ENCODE results near the gene LLGL2. TPM values are rescaled to one million over a fixed set of nuclear protein-coding genes. Genes with fewer than 3 reads are reported as not detected.
A peak's percentile ranks its signal among the peaks of the same experiment; 100 is the strongest.

Gene LLGL2
- total RNA-seq, 8 experiments from 2014 or later: 0.60 to 6.1 (median 3.0) TPM

DNA sequence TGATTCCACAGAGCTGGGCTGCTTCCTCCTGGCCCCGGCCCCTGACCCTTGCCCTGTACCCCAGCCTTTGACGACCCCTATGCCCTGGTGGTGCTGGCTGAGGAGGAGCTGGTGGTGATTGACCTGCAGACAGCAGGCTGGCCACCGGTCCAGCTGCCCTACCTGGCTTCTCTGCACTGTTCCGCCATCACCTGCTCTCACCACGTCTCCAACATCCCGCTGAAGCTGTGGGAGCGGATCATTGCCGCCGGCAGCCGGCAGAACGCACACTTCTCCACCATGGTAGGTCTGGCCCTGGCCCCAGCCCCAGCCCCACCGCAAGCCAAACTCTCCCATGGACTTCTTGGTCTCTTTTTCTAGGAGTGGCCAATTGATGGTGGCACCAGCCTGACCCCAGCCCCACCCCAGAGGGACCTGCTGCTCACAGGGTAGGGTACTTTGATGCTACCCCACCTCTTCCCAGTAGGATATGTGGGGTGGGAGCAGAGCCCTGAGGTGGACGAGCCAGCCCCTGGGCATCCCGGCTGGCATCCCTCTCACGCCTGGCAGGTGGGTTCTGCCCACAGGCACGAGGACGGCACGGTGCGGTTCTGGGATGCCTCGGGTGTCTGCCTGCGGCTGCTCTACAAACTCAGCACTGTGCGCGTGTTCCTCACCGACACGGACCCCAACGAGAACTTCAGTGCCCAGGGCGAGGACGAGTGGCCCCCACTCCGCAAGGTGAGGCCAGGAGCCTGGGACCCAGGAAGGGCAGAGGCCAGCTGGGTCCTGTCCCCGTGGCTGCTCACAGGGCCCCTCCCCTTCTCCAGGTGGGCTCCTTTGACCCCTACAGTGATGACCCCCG, 43.1 kb downstream of the LLGL2 start:
- in situ Hi-C loops (cut with MboI; ENCODE audit: low pct_unique_long_range_greater_than_20kb in 2 of 9, low sequenced_read_pairs in 9 of 9, unreplicated experiment in 9 of 9): no loop called here
- WGBS, 10 experiments: 40 to 100% (median 83%) methylated on average over 1 to 2 of the region's 31 CpGs; no CpG with 5 or more reads in 7 of the 10 experiments

GRCh38 chr17:75570034-75570676, 44.7 kb downstream of the LLGL2 start:
- in situ Hi-C loops (cut with MboI; ENCODE audit: low pct_unique_long_range_greater_than_20kb in 2 of 9, low sequenced_read_pairs in 9 of 9, unreplicated experiment in 9 of 9): no loop called here
- Histone ChIP-seq H3K4me3 (no peak overlapping the region), H3K4me1 (replicated peaks in 1 of 2) (peaks cover 12 to 20% of the 10 kb centered on the region in 2 donors), H3K27ac (peak overlapping the region; percentile 38 to 60)
- ATAC-seq (replicated peaks in 6 of 8): no peak
- 50 to 100% (median 97%) methylated on average over 2 to 10 of the region's 35 CpGs; no CpG with 5 or more reads in 5 of the 10 experiments for WGBS, 10 experiments

More for the DNA sequence above, 43.1 kb downstream of the LLGL2 start:
- Histone ChIP-seq H3K27ac (no peak overlapping the region), H3K4me3 (no peak overlapping the region), H3K4me1 (replicated peaks in 1 of 2) (peaks cover 12 to 20% of the 10 kb centered on the region in 2 donors)
- no peak for ATAC-seq (replicated peaks in 6 of 8)

DNA sequence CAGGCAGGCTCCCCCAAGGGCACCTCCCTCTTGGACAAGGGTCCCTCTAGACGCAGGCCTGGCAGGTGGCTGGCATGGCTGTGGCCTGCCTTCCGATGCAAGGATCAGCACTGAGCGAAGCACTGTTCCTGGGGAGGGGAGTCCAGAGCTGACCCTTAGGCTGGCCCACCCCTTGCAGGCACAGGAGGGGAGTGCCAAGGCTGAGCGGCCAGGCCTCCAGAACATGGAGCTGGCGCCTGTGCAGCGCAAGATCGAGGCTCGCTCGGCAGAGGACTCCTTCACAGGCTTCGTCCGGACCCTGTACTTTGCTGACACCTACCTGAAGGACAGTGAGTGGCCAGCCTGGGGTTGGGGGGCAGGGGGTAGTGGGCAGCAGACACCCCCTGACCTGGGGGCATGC, 45.3 kb downstream of the LLGL2 start:
- peaks cover 12 to 20% of the 10 kb centered on the region in 2 donors for H3K4me1 ChIP-seq (replicated peaks in 1 of 2)
- peak overlapping the region; percentile 38 to 60 for H3K27ac ChIP-seq
- in situ Hi-C loops (cut with MboI; ENCODE audit: low pct_unique_long_range_greater_than_20kb in 2 of 9, low sequenced_read_pairs in 9 of 9, unreplicated experiment in 9 of 9): no loop called here
- 73 to 100% (median 100%) methylated on average over 1 to 2 of the region's 11 CpGs; no CpG with 5 or more reads in 7 of the 10 experiments for WGBS, 10 experiments
- no peak overlapping the region for H3K4me3 ChIP-seq
- ATAC-seq (replicated peaks in 6 of 8): peak in 5 of 8 experiments; percentile 17 to 48 (median 35)

GRCh38 chr17:75571197-75571884, 45.8 kb downstream of the LLGL2 start:
- 30 to 100% (median 41%) methylated on average over 1 to 3 of the region's 15 CpGs; no CpG with 5 or more reads in 5 of the 10 experiments for WGBS, 10 experiments
- Histone ChIP-seq H3K4me3 (no peak overlapping the region), H3K27ac (peak overlapping the region; percentile 38 to 60), H3K4me1 (replicated peaks in 1 of 2) (peaks cover 12 to 16% of the 10 kb centered on the region in 2 donors)
- ATAC-seq (replicated peaks in 6 of 8): peak in 5 of 8 experiments; percentile 85 to 91 (median 86)
- in situ Hi-C loops (cut with MboI; ENCODE audit: low pct_unique_long_range_greater_than_20kb in 2 of 9, low sequenced_read_pairs in 9 of 9, unreplicated experiment in 9 of 9): no loop called here

GRCh38 chr17:75571885-75572215, 46.4 kb downstream of the LLGL2 start:
- in situ Hi-C loops (cut with MboI; ENCODE audit: low pct_unique_long_range_greater_than_20kb in 2 of 9, low sequenced_read_pairs in 9 of 9, unreplicated experiment in 9 of 9): no loop called here
- no peak for ATAC-seq (replicated peaks in 6 of 8)
- 58 to 70% methylated on average over 2 of the region's 16 CpGs; no CpG with 5 or more reads in 8 of the 10 experiments for WGBS, 10 experiments
- H3K4me1 ChIP-seq (replicated peaks in 1 of 2): peaks cover 12 to 13% of the 10 kb centered on the region in 2 donors
- H3K27ac ChIP-seq: no peak overlapping the region
- no peak overlapping the region for H3K4me3 ChIP-seq

GRCh38 chr17:75572713-75573539, 47.4 kb downstream of the LLGL2 start:
- WGBS, 10 experiments: 82 to 87% (median 86%) methylated on average over 2 to 7 of the region's 39 CpGs; no CpG with 5 or more reads in 7 of the 10 experiments
- ATAC-seq (replicated peaks in 6 of 8): no peak
- Histone ChIP-seq H3K27ac (no peak overlapping the region), H3K4me3 (no peak overlapping the region), H3K4me1 (replicated peaks in 1 of 2) (peaks cover 12 to 13% of the 10 kb centered on the region in 2 donors)
- in situ Hi-C loops (cut with MboI; ENCODE audit: low pct_unique_long_range_greater_than_20kb in 2 of 9, low sequenced_read_pairs in 9 of 9, unreplicated experiment in 9 of 9): no loop called here

- no peak for ATAC-seq (replicated peaks in 6 of 8)
- Histone ChIP-seq H3K4me3 (no peak overlapping the region), H3K27ac (no peak overlapping the region), H3K4me1 (replicated peaks in 1 of 2) (peaks cover 12 to 13% of the 10 kb centered on the region in 2 donors)
- in situ Hi-C loops (cut with MboI; ENCODE audit: low pct_unique_long_range_greater_than_20kb in 2 of 9, low sequenced_read_pairs in 9 of 9, unreplicated experiment in 9 of 9): no loop called here
- no CpG with 5 or more reads among the region's 16 CpGs for WGBS, 10 experiments
These were observed 48.1 kb downstream of the LLGL2 start for GRCh38 chr17:75573540-75573957.

GRCh38 chr17:75573994-75574393, 48.5 kb downstream of the LLGL2 start:
- Histone ChIP-seq H3K4me1 (replicated peaks in 1 of 2) (peaks cover 12 to 13% of the 10 kb centered on the region in 2 donors), H3K4me3 (no peak overlapping the region), H3K27ac (no peak overlapping the region)
- in situ Hi-C loops (cut with MboI; ENCODE audit: low pct_unique_long_range_greater_than_20kb in 2 of 9, low sequenced_read_pairs in 9 of 9, unreplicated experiment in 9 of 9): no loop called here
- no CpG with 5 or more reads among the region's 13 CpGs for WGBS, 10 experiments
- no peak for ATAC-seq (replicated peaks in 6 of 8)

DNA sequence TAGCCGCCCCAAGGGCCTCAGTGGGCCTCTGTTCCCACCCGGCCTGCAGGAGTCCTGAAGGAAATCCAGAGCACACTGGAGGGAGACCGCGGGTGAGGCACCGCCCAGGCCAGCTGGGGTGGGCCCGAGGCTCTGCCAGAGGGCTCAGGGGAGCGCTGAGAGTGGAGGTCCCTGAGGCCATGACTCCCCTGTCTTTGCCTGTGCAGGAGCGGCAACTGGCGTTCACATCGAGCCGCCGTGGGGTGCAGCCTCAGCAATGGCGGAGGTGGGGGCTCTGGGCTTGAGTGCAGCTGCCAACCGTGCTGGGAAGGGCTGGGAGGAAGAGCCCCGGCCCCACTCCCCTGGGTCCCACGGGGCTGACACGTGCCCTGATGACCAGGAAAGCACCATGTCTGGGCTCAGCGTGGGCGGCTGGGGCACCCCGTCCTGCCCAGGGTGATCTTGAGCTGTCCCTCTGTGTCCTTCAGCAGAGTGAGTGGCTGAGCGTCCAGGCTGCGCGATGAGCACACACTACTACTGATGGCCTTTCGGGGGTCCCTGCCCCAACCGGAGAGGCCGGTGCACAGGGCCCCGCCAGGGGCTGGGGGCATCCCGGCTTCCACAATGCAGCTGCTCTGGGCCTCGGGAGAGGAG, 49.0 kb downstream of the LLGL2 start:
- no peak for ATAC-seq (replicated peaks in 6 of 8)
- peaks cover 12 to 13% of the 10 kb centered on the region in 2 donors for H3K4me1 ChIP-seq (replicated peaks in 1 of 2)
- no peak overlapping the region for H3K27ac ChIP-seq
- 67 to 100% (median 86%) methylated on average over 1 to 6 of the region's 29 CpGs; no CpG with 5 or more reads in 6 of the 10 experiments for WGBS, 10 experiments
- in situ Hi-C loops (cut with MboI; ENCODE audit: low pct_unique_long_range_greater_than_20kb in 2 of 9, low sequenced_read_pairs in 9 of 9, unreplicated experiment in 9 of 9): no loop called here
- no peak overlapping the region for H3K4me3 ChIP-seq

- 62 to 67% methylated on average over 1 to 7 of the region's 10 CpGs; no CpG with 5 or more reads in 8 of the 10 experiments for WGBS, 10 experiments
- Histone ChIP-seq H3K4me3 (no peak overlapping the region), H3K27ac (no peak overlapping the region), H3K4me1 (replicated peaks in 1 of 2) (peaks cover 12 to 13% of the 10 kb centered on the region in 2 donors)
- in situ Hi-C loops (cut with MboI; ENCODE audit: low pct_unique_long_range_greater_than_20kb in 2 of 9, low sequenced_read_pairs in 9 of 9, unreplicated experiment in 9 of 9): no loop called here
- no peak for ATAC-seq (replicated peaks in 6 of 8)
These were observed 49.7 kb downstream of the LLGL2 start for GRCh38 chr17:75575197-75575596.

- ATAC-seq (replicated peaks in 6 of 8): no peak
- H3K4me3 ChIP-seq: no peak overlapping the region
- WGBS, 10 experiments: 43 to 100% (median 69%) methylated on average over 2 to 7 of the region's 11 CpGs; no CpG with 5 or more reads in 5 of the 10 experiments
- in situ Hi-C loops (cut with MboI; ENCODE audit: low pct_unique_long_range_greater_than_20kb in 2 of 9, low sequenced_read_pairs in 9 of 9, unreplicated experiment in 9 of 9): no loop called here
- H3K27ac ChIP-seq: no peak overlapping the region
- peaks cover 7 to 8% of the 10 kb centered on the region in 2 donors for H3K4me1 ChIP-seq (replicated peaks in 1 of 2)
These were observed 50.2 kb downstream of the LLGL2 start for GRCh38 chr17:75575728-75576127.

GRCh38 chr17:75576661-75577060, 51.2 kb downstream of the LLGL2 start:
- no peak overlapping the region for H3K27ac ChIP-seq
- H3K4me1 ChIP-seq (replicated peaks in 1 of 2): no peaks in the 10 kb centered on the region
- no peak for ATAC-seq (replicated peaks in 6 of 8)
- no peak overlapping the region for H3K4me3 ChIP-seq
- 64 to 100% (median 79%) methylated on average over 1 to 11 of the region's 15 CpGs; no CpG with 5 or more reads in 3 of the 10 experiments for WGBS, 10 experiments
- in situ Hi-C loops (cut with MboI; ENCODE audit: low pct_unique_long_range_greater_than_20kb in 2 of 9, low sequenced_read_pairs in 9 of 9, unreplicated experiment in 9 of 9): no loop called here

Measured in motor neuron (in vitro differentiated cells).